A673 (cell line): ENCODE results near the gene EEF1G. TPM values are rescaled to one million over a fixed set of nuclear protein-coding genes. Genes with fewer than 3 reads are reported as not detected.

Experiments used
- BruUV-seq: library from RNA; stranded (reverse); fragments of 400-500 nt; replicated peaks from 2 replicates; lab custom pipeline; 2021; lab: Mats Ljungman, UMichigan
- CTCF ChIA-PET: fragments of 300-600 bp; sonication (Branson Sonifier 250); formaldehyde crosslinking; loops from one replicate; lab custom pipeline; 2022; ENCODE audit warnings: antibody characterized with exemption; lab: Charles Lee
- POLR2A ChIA-PET: fragments of 300-600 bp; sonication (Branson Sonifier 250); formaldehyde crosslinking; loops from one replicate; lab custom pipeline; 2022; ENCODE audit warnings: antibody characterized with exemption; ENCODE audit not compliant: low non-redundant PET; lab: Charles Lee
- DNase-seq: peaks from one replicate; pipeline ENCODE4 v3.0.0-alpha.2; 2015; ENCODE audit warnings: low spot score
- H3K27ac ChIP-seq: fragments of 200-600 bp; sonication (generic); 2 replicates; pipeline ENCODE4 v1.5.1; 2016; ENCODE audit warnings: mixed run types, low read depth, mild to moderate bottlenecking, mixed read lengths, antibody characterized with exemption, low read length; ENCODE audit not compliant: poor library complexity, severe bottlenecking
- H3K27me3 ChIP-seq: fragments of 200-600 bp; sonication (generic); replicated peaks from 2 replicates; pipeline ENCODE4 v1.6.1; 2017; ENCODE audit warnings: mixed run types, low read depth, mild to moderate bottlenecking, mixed read lengths, antibody characterized with exemption, low read length; ENCODE audit not compliant: insufficient read depth, poor library complexity
- H3K36me3 ChIP-seq: fragments of 200-600 bp; sonication (generic); 2 replicates; pipeline ENCODE4 v1.6.1; 2016; ENCODE audit warnings: mixed run types, mild to moderate bottlenecking, mixed read lengths, antibody characterized with exemption, low read length; ENCODE audit not compliant: insufficient read depth, poor library complexity, severe bottlenecking
- H3K4me1 ChIP-seq: fragments of 200-600 bp; sonication (generic); 2 replicates; pipeline ENCODE4 v1.6.1; 2017; ENCODE audit warnings: mixed run types, mild to moderate bottlenecking, mixed read lengths, antibody characterized with exemption, low read length; ENCODE audit not compliant: insufficient read depth, poor library complexity, severe bottlenecking
- H3K4me3 ChIP-seq: fragments of 200-600 bp; sonication (generic); 2 replicates; pipeline ENCODE4 v1.5.1; 2016; ENCODE audit warnings: low read depth, mixed run types, mild to moderate bottlenecking, mixed read lengths, low read length; ENCODE audit not compliant: poor library complexity, severe bottlenecking
- H3K9me3 ChIP-seq: fragments of 200-600 bp; sonication (generic); 2 replicates; pipeline ENCODE4 v1.6.1; 2016; ENCODE audit warnings: mixed run types, low read depth, mild to moderate bottlenecking, mixed read lengths, antibody characterized with exemption, low read length; ENCODE audit not compliant: poor library complexity, severe bottlenecking
- CTCF ChIP-seq: fragments of 300-800, 200-600 bp; sonication (generic); conservative IDR thresholded peaks from 2 replicates; pipeline ENCODE4 v1.5.1; 2017; ENCODE audit warnings: low read depth, mild to moderate bottlenecking, antibody characterized with exemption, low read length, moderate library complexity, mixed read lengths
- EZH2 ChIP-seq: fragments of 200-600 bp; sonication (generic); IDR thresholded peaks from 2 replicates; pipeline ENCODE4 v1.6.1; 2017; ENCODE audit warnings: borderline replicate concordance, low read depth, mild to moderate bottlenecking, mixed read lengths, antibody characterized with exemption, low read length; ENCODE audit not compliant: poor library complexity, severe bottlenecking
- intact Hi-C: fragments of 100-400 bp; cut with micrococcal nuclease; formaldehyde crosslinking; loops from one replicate; pipeline ENCODE4 v1.10.0; 2022; ENCODE audit not compliant: unreplicated experiment
- total RNA-seq: library from RNA; stranded (reverse); gene quantifications from 2 replicates; pipeline ENCODE4 v1.2.3, GENCODE V29; 2021

The EEF1G gene
- total RNA-seq, 1 experiment from 2014 or later: 1,817 TPM

GRCh38 chr11:62612366-62613290, 38.9 kb upstream of the EEF1G start, which contains the start of the genes EML3 and ROM1:
EML3 (minus strand) TSS chr11:62612775; CDS start chr11:62612457, 318 bp downstream.
ROM1 (plus strand) TSS chr11:62613257; CDS start chr11:62613282, 25 bp downstream.
- intact Hi-C loops: no loop called here
- ChIA-PET CTCF (interaction anchor here (0.7 to 1.2 kb wide), 3 partner anchors 10 to 14 kb away, joined by 3 to 6 read pairs (median 5); partner anchors contain the start of gene MTA2), POLR2A (no interaction called here)
- H3K27ac ChIP-seq: peak within 1 kb of the TSS; percentile 76
- peak; percentile 84 for TF ChIP-seq CTCF
- no peak for TF ChIP-seq EZH2
- peaks cover 10% of the 10 kb centered on the region for H3K36me3 ChIP-seq
- H3K27me3 ChIP-seq: no peaks in the 10 kb centered on the region
- no TSS peak for BruUV-seq
- no peaks in the 10 kb centered on the region for H3K9me3 ChIP-seq
- DNase-seq: peak; percentile 89
- H3K4me3 ChIP-seq: peak within 1 kb of the TSS; percentile 80
- H3K4me1 ChIP-seq: peaks cover 15% of the 10 kb centered on the region

GRCh38 chr11:62611705-62612365, 38.1 kb upstream of the EEF1G start:
- no peaks in the 10 kb centered on the region for H3K27me3 ChIP-seq
- H3K9me3 ChIP-seq: no peaks in the 10 kb centered on the region
- peaks cover 18% of the 10 kb centered on the region for H3K4me1 ChIP-seq
- H3K36me3 ChIP-seq: peaks cover 3% of the 10 kb centered on the region
- peak overlapping the region; percentile 76 for H3K27ac ChIP-seq
- no TSS peak for BruUV-seq
- DNase-seq: peak; percentile 68
- TF ChIP-seq CTCF (no peak), EZH2 (no peak)
- CTCF ChIA-PET: interaction anchor here (0.7 to 1.2 kb wide), 4 partner anchors 10 to 116 kb away, joined by 3 to 6 read pairs (median 4); partner anchors contain the start of gene MTA2
- intact Hi-C loops: no loop called here
- H3K4me3 ChIP-seq: peak overlapping the region; percentile 80
- POLR2A ChIA-PET: interaction anchor here (0.6 to 1.0 kb wide), 2 partner anchors 10 to 21 kb away, joined by 3 to 5 read pairs; partner anchors contain the start of genes MTA2 and TUT1
